Caco-2 (cell line): ENCODE measurements around the gene FOXL2. TPM values are rescaled to one million over a fixed set of nuclear protein-coding genes. Genes with fewer than 3 reads are reported as not detected.

Source experiments
- BruUV-seq: library from RNA; stranded (reverse); fragments of 400-500 nt; replicated peaks from 2 replicates; lab custom pipeline; 2021; lab: Mats Ljungman, UMichigan
- CTCF ChIA-PET: fragments of 300-600 bp; sonication (Branson Sonifier 250); formaldehyde crosslinking; loops from one replicate; lab custom pipeline; 2022; ENCODE audit warnings: antibody characterized with exemption; lab: Charles Lee
- POLR2A ChIA-PET: fragments of 300-600 bp; sonication (Branson Sonifier 250); formaldehyde crosslinking; loops from one replicate; lab custom pipeline; 2022; ENCODE audit warnings: antibody characterized with exemption; lab: Charles Lee
- DNase-seq, 2 experiments: peaks; one replicate each; pipeline versions ENCODE4 v3.0.0 to v3.0.0-alpha.2; 2020 to 2022
- H3K27me3 ChIP-seq: replicated peaks from 2 replicates; pipeline ENCODE4 v1.6.0; 2011; ENCODE audit warnings: low read length; ENCODE audit not compliant: control insufficient read depth, insufficient read depth
- H3K36me3 ChIP-seq: 2 replicates; pipeline ENCODE4 v1.5.1; 2011; ENCODE audit warnings: low read length; ENCODE audit not compliant: control insufficient read depth, insufficient read depth
- H3K4me1 ChIP-seq: fragments of 250-450 bp; sonication (Bioruptor Pico); 2 replicates; pipeline ENCODE4 v1.5.1; 2020; ENCODE audit warnings: mild to moderate bottlenecking
- H3K4me3 ChIP-seq: 2 replicates; pipeline ENCODE4 v1.5.1; 2011; ENCODE audit warnings: low read depth, mild to moderate bottlenecking, control low read depth, low read length
- H3K9me3 ChIP-seq: fragments of 250-450 bp; sonication (Bioruptor Pico); 2 replicates; pipeline ENCODE4 v1.5.1; 2020; ENCODE audit warnings: mild to moderate bottlenecking, moderate library complexity
- H3K27ac Mint-ChIP-seq: one replicate; pipeline ENCODE4 v1.8.0; 2022; ENCODE audit warnings: mixed read lengths; ENCODE audit not compliant: unreplicated experiment
- H3K27me3 Mint-ChIP-seq: one replicate; pipeline ENCODE4 v1.8.0; 2022; ENCODE audit warnings: mixed read lengths; ENCODE audit not compliant: insufficient read depth, unreplicated experiment
- H3K36me3 Mint-ChIP-seq: one replicate; pipeline ENCODE4 v1.8.0; 2022; ENCODE audit warnings: mild to moderate bottlenecking, mixed read lengths; ENCODE audit not compliant: insufficient read depth, unreplicated experiment
- H3K4me1 Mint-ChIP-seq: one replicate; pipeline ENCODE4 v1.8.0; 2022; ENCODE audit warnings: low read depth, mixed read lengths; ENCODE audit not compliant: unreplicated experiment
- H3K4me3 Mint-ChIP-seq: one replicate; pipeline ENCODE4 v1.8.0; 2022; ENCODE audit warnings: mild to moderate bottlenecking, moderate library complexity, mixed read lengths; ENCODE audit not compliant: unreplicated experiment
- H3K9me3 Mint-ChIP-seq: one replicate; pipeline ENCODE4 v1.8.0; 2022; ENCODE audit warnings: mixed read lengths; ENCODE audit not compliant: unreplicated experiment
- CTCF ChIP-seq, 2 experiments: fragments of 200-600 bp in 1 of 2; IDR thresholded peaks; 1 replicate in 1 of 2; 2 replicates in 1 of 2; pipeline versions ENCODE4 v1.5.1 to v1.8.0; 2011 to 2022; ENCODE audit warnings: antibody characterized with exemption in 1 of 2, control low read depth in 1 of 2, inconsistent platforms in 1 of 2, low read depth in 1 of 2, low read length in 1 of 2, mild to moderate bottlenecking in 1 of 2, moderate library complexity in 1 of 2; ENCODE audit not compliant: insufficient read depth in 1 of 2, severe bottlenecking in 1 of 2, unreplicated experiment in 1 of 2
- intact Hi-C: fragments of 100-400 bp; cut with micrococcal nuclease; formaldehyde crosslinking; loops from one replicate; pipeline ENCODE4 v1.10.0; 2022; ENCODE audit not compliant: unreplicated experiment
- total RNA-seq: library from RNA; stranded (reverse); gene quantifications from 2 replicates; pipeline ENCODE4 v1.2.3, GENCODE V29; 2022

FOXL2 gene
- total RNA-seq, 1 experiment from 2014 or later: 1.8 TPM

DNA sequence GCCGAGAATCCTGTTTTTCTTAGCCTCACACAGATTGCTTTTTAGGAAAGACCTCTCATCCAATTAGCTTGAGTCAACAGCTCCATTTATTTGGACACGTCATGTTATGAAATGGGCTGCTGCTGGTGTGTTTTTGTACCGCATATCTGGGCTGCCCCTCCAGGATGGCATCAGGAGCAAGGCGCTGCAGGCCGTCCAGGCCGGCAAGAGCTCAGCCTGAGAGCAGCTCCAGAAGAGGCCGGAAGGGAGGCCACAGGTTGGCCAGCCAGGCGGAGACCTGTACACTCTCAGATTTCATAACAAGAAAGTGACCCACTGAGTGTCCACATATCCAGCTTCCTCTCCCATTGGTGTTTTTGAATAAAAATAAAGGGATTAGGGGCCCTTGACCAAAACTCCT is 28.4 kb upstream of the FOXL2 start:
- TF ChIP-seq CTCF (IDR thresholded peaks at IDR 0.05; ENCODE audit: insufficient read depth in 1 of 2, low read depth in 1 of 2, low read length in 1 of 2, severe bottlenecking in 1 of 2, unreplicated experiment in 1 of 2): no peak
- intact Hi-C loops: no loop called here
- H3K4me3 ChIP-seq: no peak overlapping the region
- H3K4me3 Mint-ChIP-seq: no peak overlapping the region
- no peaks in the 10 kb centered on the region for H3K4me1 Mint-ChIP-seq
- ChIA-PET POLR2A (no interaction called here), CTCF (interaction anchor here (0.6 kb wide), 1 partner anchor 23 kb away, joined by 3 read pairs; no protein-coding TSS in a partner anchor)
- H3K36me3 ChIP-seq: no peaks in the 10 kb centered on the region
- no peak for DNase-seq
- H3K36me3 Mint-ChIP-seq: no peaks in the 10 kb centered on the region
- BruUV-seq: no TSS peak
- H3K9me3 ChIP-seq: no peaks in the 10 kb centered on the region
- H3K27me3 ChIP-seq: no peaks in the 10 kb centered on the region
- no peak overlapping the region for H3K27ac Mint-ChIP-seq
- H3K27me3 Mint-ChIP-seq: peaks cover 2% of the 10 kb centered on the region
- H3K4me1 ChIP-seq: no peaks in the 10 kb centered on the region
- H3K9me3 Mint-ChIP-seq: no peaks in the 10 kb centered on the region

GRCh38 chr3:138974462-138974861 is 27.5 kb upstream of the FOXL2 start:
- Mint-ChIP-seq H3K27ac (no peak overlapping the region), H3K36me3 (no peaks in the 10 kb centered on the region), H3K9me3 (no peaks in the 10 kb centered on the region), H3K4me3 (no peak overlapping the region), H3K4me1 (no peaks in the 10 kb centered on the region), H3K27me3 (peaks cover 2% of the 10 kb centered on the region)
- intact Hi-C loops: no loop called here
- no peaks in the 10 kb centered on the region for H3K4me1 ChIP-seq
- POLR2A ChIA-PET: no interaction called here
- no TSS peak for BruUV-seq
- H3K36me3 ChIP-seq: no peaks in the 10 kb centered on the region
- CTCF ChIA-PET: interaction anchor here (0.6 kb wide), 1 partner anchor 53 kb away, joined by 3 read pairs; no protein-coding TSS in a partner anchor
- no peaks in the 10 kb centered on the region for H3K9me3 ChIP-seq
- no peaks in the 10 kb centered on the region for H3K27me3 ChIP-seq
- no peak for TF ChIP-seq CTCF (IDR thresholded peaks at IDR 0.05; ENCODE audit: insufficient read depth in 1 of 2, low read depth in 1 of 2, low read length in 1 of 2, severe bottlenecking in 1 of 2, unreplicated experiment in 1 of 2)
- H3K4me3 ChIP-seq: no peak overlapping the region
- no peak for DNase-seq

DNA sequence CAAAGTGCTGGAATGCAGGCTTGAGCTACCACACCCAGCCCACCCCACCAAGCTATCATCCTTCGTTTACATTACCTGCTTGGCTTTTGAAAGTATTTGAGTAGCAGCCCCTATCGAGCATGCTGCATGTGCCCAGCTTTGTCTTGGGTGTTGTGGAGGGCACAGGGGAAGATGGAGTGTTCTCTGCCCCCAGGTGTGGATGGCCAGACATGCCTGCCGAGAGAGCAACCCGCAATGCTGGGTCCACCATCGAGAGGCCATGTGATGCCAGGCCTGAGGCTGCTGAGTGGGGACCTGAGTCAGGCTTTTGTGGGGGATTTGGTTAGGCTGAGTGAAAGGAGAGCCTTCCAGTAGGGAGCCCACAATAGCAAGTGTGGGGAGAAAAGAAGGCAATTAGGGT is 26.0 kb upstream of the FOXL2 start:
- no TSS peak for BruUV-seq
- no peaks in the 10 kb centered on the region for H3K9me3 Mint-ChIP-seq

More for the DNA sequence above, 26.0 kb upstream of the FOXL2 start:
- Histone ChIP-seq H3K9me3 (no peaks in the 10 kb centered on the region), H3K27me3 (no peaks in the 10 kb centered on the region), H3K4me1 (no peaks in the 10 kb centered on the region), H3K4me3 (no peak overlapping the region), H3K36me3 (no peaks in the 10 kb centered on the region)
- POLR2A ChIA-PET: no interaction called here
- CTCF ChIA-PET: no interaction called here
- no peak for TF ChIP-seq CTCF (IDR thresholded peaks at IDR 0.05; ENCODE audit: insufficient read depth in 1 of 2, low read depth in 1 of 2, low read length in 1 of 2, severe bottlenecking in 1 of 2, unreplicated experiment in 1 of 2)
- intact Hi-C loops: no loop called here
- Mint-ChIP-seq H3K36me3 (no peaks in the 10 kb centered on the region), H3K4me1 (no peaks in the 10 kb centered on the region), H3K27ac (no peak overlapping the region), H3K4me3 (no peak overlapping the region), H3K27me3 (peaks cover 4% of the 10 kb centered on the region)
- DNase-seq: no peak
